Neural cell (in vitro differentiated cells): ENCODE data around the gene PBX4. TPM values are rescaled to one million over a fixed set of nuclear protein-coding genes. Genes with fewer than 3 reads are reported as not detected.

ENCODE experiments used
- H2AFZ ChIP-seq: fragments of 200-600, 300-800 bp; sonication (generic), shearing (Covaris generic); 2 replicates; pipeline ENCODE4 v1.6.0; 2014; ENCODE audit warnings: low read depth, mild to moderate bottlenecking, antibody characterized with exemption, low read length, moderate library complexity
- H3F3A ChIP-seq: fragments of 200-600 bp; shearing (Covaris generic); 2 replicates; pipeline ENCODE4 v1.6.1; 2016; ENCODE audit warnings: mild to moderate bottlenecking, moderate library complexity, mixed read lengths, antibody characterized with exemption, low read length; ENCODE audit not compliant: insufficient read depth, poor library complexity, severe bottlenecking
- H3K27ac ChIP-seq: fragments of 200-600, 300-800 bp; sonication (generic), shearing (Covaris generic); 2 replicates; pipeline ENCODE4 v1.5.1; 2014; ENCODE audit warnings: mild to moderate bottlenecking, low read length, moderate library complexity
- H3K27me3 ChIP-seq: fragments of 300-800, 200-600 bp; sonication (generic), shearing (Covaris generic); 2 replicates; pipeline ENCODE4 v1.6.0; 2014; ENCODE audit warnings: mild to moderate bottlenecking, low read depth, low read length, moderate library complexity; ENCODE audit not compliant: insufficient read depth
- H3K36me3 ChIP-seq: fragments of 300-800, 200-600 bp; sonication (generic), shearing (Covaris generic); 2 replicates; pipeline ENCODE4 v1.5.1; 2014; ENCODE audit warnings: mild to moderate bottlenecking, antibody characterized with exemption, low read length, moderate library complexity; ENCODE audit not compliant: insufficient read depth
- H3K4me2 ChIP-seq: fragments of 300-800, 200-600 bp; sonication (generic), shearing (Covaris generic); 2 replicates; pipeline ENCODE4 v1.6.0; 2014; ENCODE audit warnings: mild to moderate bottlenecking, low read length
- H3K4me3 ChIP-seq: fragments of 300-800, 200-600 bp; sonication (generic), shearing (Covaris generic); 2 replicates; pipeline ENCODE4 v1.5.1; 2014; ENCODE audit warnings: mild to moderate bottlenecking, low read length, moderate library complexity
- H3K79me2 ChIP-seq: fragments of 200-600 bp; shearing (Covaris generic); replicated peaks from 2 replicates; pipeline ENCODE4 v1.6.0; 2014; ENCODE audit warnings: mild to moderate bottlenecking, low read length, moderate library complexity; ENCODE audit not compliant: insufficient read depth
- H3K9ac ChIP-seq: fragments of 300-800, 200-600 bp; sonication (generic), shearing (Covaris generic); 2 replicates; pipeline ENCODE4 v1.6.1; 2016; ENCODE audit warnings: mild to moderate bottlenecking, low read length, mixed read lengths
- H3K9me2 ChIP-seq: fragments of 200-600 bp; shearing (Covaris generic); 2 replicates; pipeline ENCODE4 v1.6.1; 2016; ENCODE audit warnings: mild to moderate bottlenecking, low read length, mixed read lengths; ENCODE audit not compliant: insufficient read depth
- H3K9me3 ChIP-seq: fragments of 200-600, 300-800 bp; sonication (generic), shearing (Covaris generic); 2 replicates; pipeline ENCODE4 v1.6.1; 2016; ENCODE audit warnings: mild to moderate bottlenecking, mixed run types, low read length, moderate library complexity, mixed read lengths
- H4K20me1 ChIP-seq: fragments of 200-600 bp; shearing (Covaris generic); 2 replicates; pipeline ENCODE4 v1.6.1; 2016; ENCODE audit warnings: mild to moderate bottlenecking, mixed run types; ENCODE audit not compliant: insufficient read depth
- CTCF ChIP-seq: fragments of 450-650 bp; IDR thresholded peaks from 2 replicates; pipeline ENCODE4 v1.5.1; 2014; ENCODE audit warnings: antibody characterized with exemption, mild to moderate bottlenecking, moderate library complexity; ENCODE audit not compliant: poor library complexity, severe bottlenecking
- EP300 ChIP-seq: fragments of 450-650 bp; conservative IDR thresholded peaks from 2 replicates; pipeline ENCODE4 v1.6.1; 2014; ENCODE audit warnings: antibody characterized with exemption, mild to moderate bottlenecking, moderate library complexity; ENCODE audit not compliant: poor library complexity, severe bottlenecking
- EZH2 ChIP-seq: fragments of 200-600, 300-800 bp; shearing (Covaris generic), sonication (generic); IDR thresholded peaks from 2 replicates; pipeline ENCODE4 v1.6.1; 2014; ENCODE audit warnings: antibody characterized with exemption, low read length, borderline replicate concordance, mild to moderate bottlenecking; ENCODE audit not compliant: insufficient read depth, poor library complexity, severe bottlenecking
- MXI1 ChIP-seq: fragments of 450-650 bp; conservative IDR thresholded peaks from 2 replicates; pipeline ENCODE4 v1.6.1; 2014; ENCODE audit warnings: antibody characterized with exemption, mild to moderate bottlenecking; ENCODE audit not compliant: poor library complexity, severe bottlenecking
- POLR2AphosphoS5 ChIP-seq: IDR thresholded peaks from 2 replicates; pipeline ENCODE4 v1.6.1; 2012
- RAD21 ChIP-seq: fragments of 450-650 bp; conservative IDR thresholded peaks from 2 replicates; pipeline ENCODE4 v1.6.1; 2014; ENCODE audit warnings: antibody characterized with exemption, mild to moderate bottlenecking, moderate library complexity
- REST ChIP-seq: IDR thresholded peaks from 2 replicates; pipeline ENCODE4 v1.6.1; 2012; ENCODE audit warnings: borderline replicate concordance
- SMC3 ChIP-seq: fragments of 450-650 bp; conservative IDR thresholded peaks from 2 replicates; pipeline ENCODE4 v1.6.1; 2014; ENCODE audit warnings: antibody characterized with exemption, mild to moderate bottlenecking, moderate library complexity; ENCODE audit not compliant: poor library complexity
- TAF1 ChIP-seq: IDR thresholded peaks from 2 replicates; pipeline ENCODE4 v1.6.1; 2012; ENCODE audit warnings: low read depth
- polyA plus RNA-seq: library from polyadenylated mRNA; depleted of rRNA; stranded (reverse); fragments of >200 nt; gene quantifications from 2 replicates; pipeline ENCODE4 v1.2.3, GENCODE V29; 2014

PBX4 gene
- polyA plus RNA-seq, 1 donor from 2014 or later = 7.5 TPM

GRCh38 chr19:19570571-19570970, 47.9 kb downstream of the PBX4 start:
- no peak for TF ChIP-seq RAD21
- TF ChIP-seq EZH2 = no peak
- no peak for TF ChIP-seq CTCF
- TF ChIP-seq SMC3 = no peak
- no peak for TF ChIP-seq MXI1
- Histone ChIP-seq H3K4me3 (no peak overlapping the region), H3K79me2 (no peaks in the 10 kb centered on the region), H4K20me1 (no peaks in the 10 kb centered on the region), H3K27me3 (no peaks in the 10 kb centered on the region), H3K9ac (no peak overlapping the region), H3K36me3 (no peaks in the 10 kb centered on the region), H3K9me2 (no peaks in the 10 kb centered on the region), H3F3A (no peaks in the 10 kb centered on the region), H3K27ac (no peak overlapping the region), H3K9me3 (no peaks in the 10 kb centered on the region), H3K4me2 (no peak overlapping the region), H2AFZ (no peak overlapping the region)

- Histone ChIP-seq H4K20me1 (no peaks in the 10 kb centered on the region), H3K79me2 (no peaks in the 10 kb centered on the region), H3K4me2 (no peak overlapping the region), H3F3A (no peaks in the 10 kb centered on the region), H3K27ac (no peak overlapping the region), H3K9me3 (no peaks in the 10 kb centered on the region), H3K36me3 (no peaks in the 10 kb centered on the region), H2AFZ (no peak overlapping the region), H3K27me3 (no peaks in the 10 kb centered on the region), H3K4me3 (no peak overlapping the region), H3K9me2 (no peaks in the 10 kb centered on the region), H3K9ac (no peak overlapping the region)
- TF ChIP-seq TAF1 (no peak), SMC3 (no peak), RAD21 (no peak), EZH2 (no peak), EP300 (no peak), REST (no peak), POLR2AphosphoS5 (no peak), CTCF (no peak), MXI1 (no peak)
These were observed 49.4 kb downstream of the PBX4 start for GRCh38 chr19:19568802-19569756.
